ENCODE measurements around the gene TXNDC5.

The TXNDC5 gene

DNA sequence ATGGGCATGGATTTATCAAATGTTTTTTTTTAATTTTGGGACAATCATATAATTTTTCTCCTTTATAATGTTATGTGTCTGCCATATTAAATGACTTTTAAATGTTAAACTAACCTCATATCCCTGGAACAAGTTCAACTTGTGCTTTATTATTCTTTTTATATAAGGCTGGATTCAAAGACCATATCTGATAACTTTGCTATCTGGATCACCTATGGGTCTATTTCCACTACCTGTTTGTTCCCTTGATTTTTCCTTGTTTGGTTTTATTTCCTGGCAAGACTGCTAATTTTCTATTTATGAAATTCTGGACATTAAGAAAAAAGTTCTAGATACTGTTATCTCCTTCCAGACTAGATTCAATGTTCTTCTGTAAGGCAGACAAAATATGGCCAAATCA lies 58.8 kb downstream of the TXNDC5 start:
- no peak for DNase-seq (ENCODE audit: low spot score)

- no peak for DNase-seq (ENCODE audit: low spot score)
Measured at GRCh38 chr6:7848229-7848628, 62.4 kb downstream of the TXNDC5 start.

GRCh38 chr6:7846966-7847818 lies 63.4 kb downstream of the TXNDC5 start:
- DNase-seq (ENCODE audit: low spot score): no peak

- no peak for DNase-seq (ENCODE audit: low spot score)
Measured at GRCh38 chr6:7841781-7842468, 68.7 kb downstream of the TXNDC5 start.

GRCh38 chr6:7836371-7837026 lies 74.1 kb downstream of the TXNDC5 start:
- no peak for DNase-seq (ENCODE audit: low spot score)

DNA sequence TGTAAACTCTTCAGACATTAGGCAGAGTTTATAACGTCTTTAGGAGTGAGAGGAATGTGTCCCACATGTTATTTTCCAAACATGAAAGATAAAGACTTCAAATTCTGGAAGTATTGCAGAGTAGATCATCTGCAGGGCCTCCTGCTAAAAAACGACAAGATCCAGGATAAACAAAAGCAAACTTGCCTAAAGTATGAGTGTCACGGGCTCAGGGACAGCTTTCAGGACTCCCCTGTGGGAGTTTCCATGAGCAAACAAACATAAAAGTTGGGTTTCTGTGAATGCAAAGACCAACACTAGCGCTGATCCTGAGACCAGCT lies 76.9 kb downstream of the TXNDC5 start:
- DNase-seq (ENCODE audit: low spot score): no peak

DNA sequence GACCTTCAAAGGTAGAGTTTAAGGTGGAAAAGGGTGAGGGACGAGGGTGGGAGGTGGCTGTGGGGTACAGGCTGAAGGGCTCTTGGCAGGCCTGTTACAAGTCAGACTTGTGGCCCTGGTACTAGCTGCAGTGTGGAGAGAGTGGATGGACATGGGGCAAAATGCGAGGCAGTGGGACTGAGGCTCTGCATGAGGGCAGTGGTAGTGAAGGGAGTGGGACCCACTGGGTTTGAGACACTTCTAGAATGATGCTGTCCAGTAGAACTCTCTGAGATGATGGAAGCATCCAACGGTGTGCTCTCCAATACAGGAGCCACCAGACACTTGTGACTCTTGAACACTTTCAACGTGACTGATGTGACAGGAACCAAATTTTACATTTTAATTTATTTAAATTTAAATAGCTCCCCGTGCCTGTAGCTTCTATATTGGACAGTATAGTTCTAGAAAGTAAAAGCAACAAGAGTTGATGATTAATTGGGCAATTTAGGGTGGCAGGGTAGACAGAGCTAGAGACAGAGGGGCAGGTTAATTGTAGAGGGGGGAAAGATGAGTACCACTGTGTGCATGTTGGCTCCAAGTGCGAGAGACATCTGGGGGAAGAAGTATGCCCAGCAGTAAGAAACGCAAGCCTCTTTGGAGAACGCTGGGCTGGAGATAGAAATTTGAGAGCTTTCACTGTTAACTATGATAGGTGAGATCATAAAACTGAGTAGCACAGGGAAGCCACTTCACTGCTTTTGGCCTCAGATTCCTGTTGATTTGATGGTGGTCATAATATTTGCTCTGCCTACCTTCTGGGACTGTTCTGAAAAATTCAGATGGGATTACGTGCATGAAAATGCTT lies 77.5 kb downstream of the TXNDC5 start:
- no peak for DNase-seq (ENCODE audit: low spot score)
